Epithelial cell of alveolus of lung (primary cell): ENCODE measurements around the gene IFNG. TPM values are rescaled to one million over a fixed set of nuclear protein-coding genes. Genes with fewer than 3 reads are reported as not detected.

Experiments
- total RNA-seq: library from RNA; depleted of rRNA; stranded (reverse); fragments of >200 nt; gene quantifications from 2 replicates; pipeline ENCODE4 v1.2.1, GENCODE V29; 2015

The IFNG gene
- total RNA-seq: not detected in 2 replicates

DNA sequence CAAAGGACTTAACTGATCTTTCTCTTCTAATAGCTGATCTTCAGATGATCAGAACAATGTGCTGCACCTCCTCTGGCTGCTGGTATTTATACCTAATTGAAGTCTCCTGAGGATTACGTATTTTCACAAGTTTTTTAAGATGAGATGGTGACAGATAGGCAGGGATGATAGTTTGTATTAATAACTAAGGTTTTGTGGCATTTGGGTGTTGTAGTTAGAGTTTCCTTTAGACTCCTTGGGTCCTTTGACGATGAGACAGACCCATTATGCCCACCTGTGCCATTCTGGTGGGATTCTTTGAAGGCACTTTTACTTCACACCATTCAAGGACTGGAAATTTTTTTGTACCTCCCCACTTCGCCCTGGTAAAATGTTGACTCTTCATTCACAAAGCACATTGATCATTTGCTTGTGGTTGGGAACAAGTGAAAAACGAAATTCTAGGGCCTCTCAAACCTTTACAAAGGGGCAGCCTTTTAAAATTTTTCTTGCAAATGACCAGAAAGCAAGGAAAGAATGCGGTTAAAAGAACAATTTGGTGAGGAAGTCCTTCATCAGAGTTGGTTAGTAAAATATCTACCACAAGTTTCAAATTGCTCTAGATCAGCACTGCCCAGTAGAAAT is at the start of gene IFNG:
TSS of gene IFNG (minus strand) at position 60 of the 624 bp plus-strand sequence. CDS start 125 bp downstream, outside the sequence.

Other genes starting within 250 kb of the IFNG start
- gene IFNG-AS1, start 170.3 kb downstream of the IFNG start, total RNA-seq: not detected in 2 replicates
- gene IL26, start 66.1 kb upstream of the IFNG start, total RNA-seq: not detected in 2 replicates
- not detected in 2 replicates for gene IL22, start 93.9 kb upstream of the IFNG start, total RNA-seq
- 2.3 and 5.2 TPM in 2 replicates for gene MDM1, start 172.6 kb upstream of the IFNG start, total RNA-seq